Activated CD4-positive, alpha-beta T cell treated with anti-CD3 and anti-CD28 coated beads, Interleukin-2, amount 50 U/mL, for 4 hours (primary cell): ENCODE measurements around the gene LMBR1L.

Source experiments
- DNase-seq, 2 experiments: peaks; one replicate each; pipeline ENCODE4 v3.0.0-alpha.2; 2020

The LMBR1L gene

GRCh38 chr12:49051777-49052438 lies 58.7 kb downstream of the LMBR1L start:
- no peak for DNase-seq

- DNase-seq = no peak
Measured at GRCh38 chr12:49051373-49051764, 59.3 kb downstream of the LMBR1L start.

GRCh38 chr12:49050507-49051372 lies 59.9 kb downstream of the LMBR1L start:
- DNase-seq = no peak

GRCh38 chr12:49049566-49050224 lies 61.0 kb downstream of the LMBR1L start:
- no peak for DNase-seq

- no peak for DNase-seq
Measured at GRCh38 chr12:49048953-49049352, 61.7 kb downstream of the LMBR1L start.
